Measurements from ENCODE around the gene PRICKLE3. TPM values are rescaled to one million over a fixed set of nuclear protein-coding genes. Genes with fewer than 3 reads are reported as not detected.
"Not testable (repeated sequence)": the region's sequence is repeated elsewhere in the genome, so short reads cannot be mapped to it uniquely, and the experiment has no call there.

Gene PRICKLE3
- total RNA-seq, 2 donors from 2014 or later = 10.7 to 12.0 TPM

DNA sequence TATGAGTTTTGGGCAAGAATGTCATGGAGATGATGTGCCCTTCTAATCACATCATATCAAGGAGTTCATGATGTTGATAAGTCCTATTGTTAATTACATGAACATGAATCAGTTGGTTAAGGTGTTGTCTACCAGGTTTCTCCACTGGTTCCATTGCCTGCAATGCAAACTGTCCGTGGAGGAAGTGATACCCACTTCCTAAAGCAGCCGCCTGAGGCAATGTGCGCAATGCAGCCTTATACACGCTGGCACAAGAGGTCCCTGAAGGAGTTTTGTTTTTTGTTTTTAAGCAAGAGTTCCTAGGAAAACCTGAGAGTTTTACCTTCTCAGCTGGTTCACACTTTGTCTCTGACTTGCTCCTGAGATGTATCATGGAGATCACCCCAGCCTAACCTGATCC lies 56.7 kb downstream of the PRICKLE3 start:
- no peaks in the 10 kb centered on the region for H3K36me3 Mint-ChIP-seq (ENCODE audit: low read depth)

DNA sequence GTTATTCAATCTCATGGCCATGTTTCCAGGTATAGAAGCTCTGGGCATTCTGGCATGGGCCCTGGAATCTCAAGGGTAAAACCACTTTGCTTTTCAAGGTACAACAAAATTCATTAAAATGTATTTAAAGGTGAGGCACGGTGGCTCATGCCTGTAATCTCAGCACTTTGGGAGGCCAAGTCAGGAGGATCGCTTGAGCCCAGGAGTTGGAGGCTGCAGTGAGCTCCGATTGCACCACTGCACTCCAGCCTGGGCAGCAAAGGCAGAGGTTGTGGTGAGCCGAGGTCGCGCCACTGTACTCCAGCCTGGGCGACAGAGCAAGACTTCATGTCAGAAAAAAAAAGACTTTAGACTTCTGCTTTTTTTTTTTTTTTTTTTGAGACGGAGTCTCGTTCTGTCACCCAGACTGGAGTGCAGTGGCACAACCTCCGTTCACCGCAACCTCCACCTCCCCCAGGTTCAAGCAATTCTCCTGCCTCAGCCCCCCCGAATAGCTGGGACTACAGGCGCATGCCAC lies 58.4 kb downstream of the PRICKLE3 start:
- H3K36me3 ChIP-seq (ENCODE audit: control insufficient read depth, insufficient read depth, low read length); H3K36me3 Mint-ChIP-seq (ENCODE audit: low read depth); H3K27me3 Mint-ChIP-seq (ENCODE audit: insufficient read depth); DNase-seq; H3K9ac ChIP-seq (ENCODE audit: extremely low read depth, low read length, poor library complexity, severe bottlenecking); H3K4me1 ChIP-seq (ENCODE audit: control insufficient read depth, insufficient read depth, low read length); H3K27ac Mint-ChIP-seq; H3K27ac ChIP-seq (ENCODE audit: low read depth, low read length); H3K9me3 ChIP-seq (ENCODE audit: control insufficient read depth, low read length); H3K4me3 ChIP-seq (ENCODE audit: low read length); H3K4me1 Mint-ChIP-seq; H3K27me3 ChIP-seq (ENCODE audit: control insufficient read depth, insufficient read depth, low read length, poor library complexity, severe bottlenecking); H3K4me3 Mint-ChIP-seq: not testable (repeated sequence)
- 79% methylated on average over 10 of the region's 13 CpGs; no CpG with 5 or more reads in 1 of the 2 experiments for WGBS, 2 experiments (ENCODE audit: insufficient coverage in 1 of 2, insufficient read length in 1 of 2)
- H3K9me3 Mint-ChIP-seq = peaks cover 41% of the 10 kb centered on the region

More for the DNA sequence above, 56.7 kb downstream of the PRICKLE3 start:
- no peak overlapping the region for H3K27ac Mint-ChIP-seq
- DNase-seq = no peak
- Histone ChIP-seq H3K27ac (ENCODE audit: low read depth, low read length) (no peak overlapping the region), H3K36me3 (ENCODE audit: control insufficient read depth, insufficient read depth, low read length) (no peaks in the 10 kb centered on the region), H3K4me3 (ENCODE audit: low read length) (no peak overlapping the region), H3K4me1 (ENCODE audit: control insufficient read depth, insufficient read depth, low read length) (no peaks in the 10 kb centered on the region), H3K9ac (ENCODE audit: extremely low read depth, low read length, poor library complexity, severe bottlenecking) (no peak overlapping the region), H3K27me3 (ENCODE audit: control insufficient read depth, insufficient read depth, low read length, poor library complexity, severe bottlenecking) (no peaks in the 10 kb centered on the region), H3K9me3 (ENCODE audit: control insufficient read depth, low read length) (no peaks in the 10 kb centered on the region)
- no peaks in the 10 kb centered on the region for H3K27me3 Mint-ChIP-seq (ENCODE audit: insufficient read depth)
- no peak for TF ChIP-seq CTCF (conservative IDR thresholded peaks at IDR 0.05)
- H3K9me3 Mint-ChIP-seq = peaks cover 33% of the 10 kb centered on the region
- 88 to 90% methylated on average over 2 to 4 of the region's 4 CpGs for WGBS, 2 experiments (ENCODE audit: insufficient coverage in 1 of 2, insufficient read length in 1 of 2)
- no peak overlapping the region for H3K4me3 Mint-ChIP-seq
- H3K4me1 Mint-ChIP-seq = no peaks in the 10 kb centered on the region

Other genes starting within 250 kb of the PRICKLE3 start
- gene OTUD5, start 228.8 kb downstream of the PRICKLE3 start, total RNA-seq = 10 to 100 TPM; 50.3 to 56.5 TPM
- gene KCND1, start 214.5 kb downstream of the PRICKLE3 start, total RNA-seq = 1 to 10 TPM; 3.6 to 7.0 TPM
- gene GRIPAP1, start 184.1 kb downstream of the PRICKLE3 start, total RNA-seq = 10 to 100 TPM; 55.9 to 63.1 TPM
- 10 to 100 TPM; 33.2 to 34.4 TPM for gene TFE3, start 143.0 kb downstream of the PRICKLE3 start, total RNA-seq
- gene CCDC120, start 127.4 kb downstream of the PRICKLE3 start, total RNA-seq = 10 to 100 TPM; 13.4 to 13.5 TPM
- gene PRAF2, start 112.4 kb downstream of the PRICKLE3 start, total RNA-seq = 10 to 100 TPM in 1 of 2 donors, 1 to 10 TPM in 1; 8.2 to 15.7 TPM
- 10 to 100 TPM; 29.8 to 42.5 TPM for gene WDR45, start 106.5 kb downstream of the PRICKLE3 start, total RNA-seq
- 10 to 100 TPM; 17.9 to 23.7 TPM for gene GPKOW, start 62.6 kb downstream of the PRICKLE3 start, total RNA-seq
- gene MAGIX, start 23.6 kb downstream of the PRICKLE3 start, total RNA-seq = 1 to 10 TPM; 1.2 to 1.3 TPM
- gene PLP2, start 14.5 kb downstream of the PRICKLE3 start, total RNA-seq = 1 to 10 TPM; 1.9 to 2.0 TPM
- under 1 TPM; 0.48 to 0.51 TPM for gene SYP, start 13.8 kb upstream of the PRICKLE3 start, total RNA-seq
- gene CACNA1F, start 47.0 kb upstream of the PRICKLE3 start, total RNA-seq = under 1 TPM; 0.42 to 0.70 TPM
- 10 to 100 TPM; 14.0 to 15.5 TPM for gene CCDC22, start 49.1 kb upstream of the PRICKLE3 start, total RNA-seq
- gene FOXP3, start 78.3 kb upstream of the PRICKLE3 start, total RNA-seq = under 1 TPM; 0.53 to 0.77 TPM
- gene PPP1R3F, start 83.4 kb upstream of the PRICKLE3 start, total RNA-seq = 10 to 100 TPM in 1 of 2 donors, 1 to 10 TPM in 1; 6.9 to 16.6 TPM
- not detected for gene GAGE10, start 117.3 kb upstream of the PRICKLE3 start, total RNA-seq
- not detected for gene GAGE12J, start 135.7 kb upstream of the PRICKLE3 start, total RNA-seq
- gene GAGE13, start 145.2 kb upstream of the PRICKLE3 start, total RNA-seq = not detected